Upper lobe of right lung (tissue), 1 donor: ENCODE data around the gene RPL18A. TPM values are rescaled to one million over a fixed set of nuclear protein-coding genes. Genes with fewer than 3 reads are reported as not detected.

ENCODE experiments used
- ATAC-seq: fragments of 200-7000 bp; cut with Tn5 transposase; one replicate; pipeline ENCODE4 v1.9.1; 2020; ENCODE audit warnings: mild to moderate bottlenecking, moderate library complexity
- DNase-seq: peaks from one replicate; pipeline ENCODE4 v3.0.0-alpha.2; 2020
- H3K27ac ChIP-seq: fragments of 200-600 bp; one replicate; pipeline ENCODE4 v1.8.0; 2022
- H3K27me3 ChIP-seq: fragments of 200-600 bp; one replicate; pipeline ENCODE4 v1.8.0; 2022; ENCODE audit warnings: mild to moderate bottlenecking
- H3K36me3 ChIP-seq: fragments of 200-600 bp; one replicate; pipeline ENCODE4 v1.8.0; 2022
- H3K4me1 ChIP-seq: fragments of 200-600 bp; one replicate; pipeline ENCODE4 v1.8.0; 2022
- H3K4me3 ChIP-seq: fragments of 200-600 bp; one replicate; pipeline ENCODE4 v1.8.0; 2022; ENCODE audit warnings: mild to moderate bottlenecking
- H3K9me3 ChIP-seq: fragments of 200-600 bp; one replicate; pipeline ENCODE4 v1.8.0; 2022
- intact Hi-C: fragments of 100-400 bp; cut with DNase I; formaldehyde crosslinking; loops from one replicate; pipeline ENCODE4 v1.11.0; 2022
- total RNA-seq: library from RNA; stranded (reverse); fragmentation: NEBNext Ultra II Directional; extraction: Animal tissue kit (Norgen Biotek cat#: 25700); gene quantifications from one replicate; pipeline ENCODE4 v1.2.1, GENCODE V29; 2021
- TF ChIP-seq, protein P1 (sequence below): fragments of 200-600 bp; IDR thresholded peaks from one replicate; pipeline ENCODE4 v1.8.0; 2022; ENCODE audit warnings: antibody characterized with exemption
- donor health status: DM: no; HTN: yes; CAD: no; lungs with severe emphysema.

RPL18A gene
- total RNA-seq, 1 donor from 2014 or later, result 1,315 TPM

DNA sequence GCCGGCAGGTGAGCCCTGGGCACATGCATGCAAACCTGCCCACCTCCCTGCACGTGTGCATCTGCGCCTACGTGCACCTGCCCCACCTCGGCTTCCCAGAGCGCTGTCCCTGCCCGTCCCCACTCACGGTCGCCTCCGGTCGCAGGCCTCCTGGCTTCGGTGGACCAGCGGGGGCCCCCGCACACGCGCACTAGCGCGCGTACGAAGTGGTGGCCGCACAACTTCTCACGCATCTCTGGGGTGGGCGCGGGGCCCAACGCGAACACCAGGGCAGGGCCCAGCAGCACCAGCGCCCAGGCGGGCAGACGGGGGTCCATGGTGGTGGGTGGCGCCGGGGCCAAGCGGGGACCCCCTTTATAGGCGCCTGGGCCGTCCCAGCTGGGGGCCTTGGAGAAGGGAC lies 38.5 kb upstream of the RPL18A start, which contains the start of gene INSL3:
INSL3 (minus strand) TSS at position 330 of the 400 bp plus-strand sequence; CDS start at position 317, 13 bp downstream.
- TF ChIP-seq, protein P1, sequence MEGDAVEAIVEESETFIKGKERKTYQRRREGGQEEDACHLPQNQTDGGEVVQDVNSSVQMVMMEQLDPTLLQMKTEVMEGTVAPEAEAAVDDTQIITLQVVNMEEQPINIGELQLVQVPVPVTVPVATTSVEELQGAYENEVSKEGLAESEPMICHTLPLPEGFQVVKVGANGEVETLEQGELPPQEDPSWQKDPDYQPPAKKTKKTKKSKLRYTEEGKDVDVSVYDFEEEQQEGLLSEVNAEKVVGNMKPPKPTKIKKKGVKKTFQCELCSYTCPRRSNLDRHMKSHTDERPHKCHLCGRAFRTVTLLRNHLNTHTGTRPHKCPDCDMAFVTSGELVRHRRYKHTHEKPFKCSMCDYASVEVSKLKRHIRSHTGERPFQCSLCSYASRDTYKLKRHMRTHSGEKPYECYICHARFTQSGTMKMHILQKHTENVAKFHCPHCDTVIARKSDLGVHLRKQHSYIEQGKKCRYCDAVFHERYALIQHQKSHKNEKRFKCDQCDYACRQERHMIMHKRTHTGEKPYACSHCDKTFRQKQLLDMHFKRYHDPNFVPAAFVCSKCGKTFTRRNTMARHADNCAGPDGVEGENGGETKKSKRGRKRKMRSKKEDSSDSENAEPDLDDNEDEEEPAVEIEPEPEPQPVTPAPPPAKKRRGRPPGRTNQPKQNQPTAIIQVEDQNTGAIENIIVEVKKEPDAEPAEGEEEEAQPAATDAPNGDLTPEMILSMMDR, result no peak
- DNase-seq (no peak), ATAC-seq (peak; percentile 18)
- Histone ChIP-seq H3K4me1 (no peaks in the 10 kb centered on the region), H3K4me3 (no peak within 1 kb of the TSS), H3K36me3 (no peaks in the 10 kb centered on the region), H3K27ac (no peak within 1 kb of the TSS), H3K9me3 (no peaks in the 10 kb centered on the region), H3K27me3 (peaks cover 6% of the 10 kb centered on the region)
- intact Hi-C loops, result no loop called here

DNA sequence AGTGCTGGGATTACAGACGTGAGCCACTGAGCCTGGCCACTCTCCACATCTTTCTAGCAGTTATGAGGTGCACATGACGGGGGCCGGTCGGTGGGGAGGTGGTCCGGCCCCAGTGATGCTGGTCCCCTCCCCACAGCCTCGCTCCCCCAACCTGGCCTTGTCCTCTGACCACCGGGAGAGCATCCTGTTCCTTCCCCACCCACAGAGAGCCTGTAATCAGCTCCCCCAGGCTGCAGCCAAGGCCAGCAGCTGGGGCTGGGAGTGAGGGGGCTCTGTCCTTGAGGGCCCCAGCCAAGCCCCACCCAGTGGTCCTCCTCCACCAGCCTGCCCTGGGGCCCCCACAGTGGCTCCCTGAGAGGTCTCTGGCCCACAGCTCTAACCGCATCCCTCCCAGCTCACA lies 35.4 kb upstream of the RPL18A start:
- TF ChIP-seq, protein P1, result no peak
- H3K27me3 ChIP-seq, result no peaks in the 10 kb centered on the region
- no peaks in the 10 kb centered on the region for H3K4me1 ChIP-seq
- peak; percentile 35 for ATAC-seq
- no peaks in the 10 kb centered on the region for H3K36me3 ChIP-seq
- no peaks in the 10 kb centered on the region for H3K9me3 ChIP-seq
- intact Hi-C loops, result no loop called here
- H3K27ac ChIP-seq, result no peak overlapping the region
- DNase-seq, result no peak
- H3K4me3 ChIP-seq, result no peak overlapping the region

DNA sequence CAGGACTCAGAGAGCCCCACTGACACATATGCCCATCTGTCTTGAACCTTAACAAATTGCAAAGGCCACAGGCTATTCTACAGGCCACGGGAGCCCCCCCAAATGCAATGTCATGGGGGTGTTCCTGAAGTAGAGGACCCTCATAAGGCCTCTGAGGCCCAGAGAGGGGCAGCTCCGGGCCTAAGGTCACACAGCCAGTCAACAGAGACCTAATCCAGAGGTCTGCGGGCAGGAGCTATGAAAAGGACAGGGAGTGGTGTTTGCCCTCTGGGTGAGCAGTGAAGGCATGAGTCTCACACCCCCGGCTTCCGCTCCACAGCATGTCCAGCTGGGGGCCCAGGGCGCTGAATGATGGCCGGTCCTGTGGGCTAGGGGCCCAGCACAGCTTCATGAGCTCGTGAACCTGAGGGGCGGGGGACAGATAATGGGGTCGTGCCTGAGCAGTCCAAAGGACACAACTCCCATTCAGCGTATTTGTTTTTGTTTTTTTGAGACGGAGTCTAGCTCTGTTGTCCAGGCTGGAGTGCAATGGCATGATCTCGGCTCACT lies 33.1 kb upstream of the RPL18A start:
- DNase-seq (no peak), ATAC-seq (no peak)
- no peaks in the 10 kb centered on the region for H3K4me1 ChIP-seq
- intact Hi-C loops, result no loop called here
- H3K36me3 ChIP-seq, result no peaks in the 10 kb centered on the region
- no peak overlapping the region for H3K4me3 ChIP-seq
- TF ChIP-seq, protein P1, result no peak
- H3K27ac ChIP-seq, result no peak overlapping the region
- H3K27me3 ChIP-seq, result no peaks in the 10 kb centered on the region
- no peaks in the 10 kb centered on the region for H3K9me3 ChIP-seq

DNA sequence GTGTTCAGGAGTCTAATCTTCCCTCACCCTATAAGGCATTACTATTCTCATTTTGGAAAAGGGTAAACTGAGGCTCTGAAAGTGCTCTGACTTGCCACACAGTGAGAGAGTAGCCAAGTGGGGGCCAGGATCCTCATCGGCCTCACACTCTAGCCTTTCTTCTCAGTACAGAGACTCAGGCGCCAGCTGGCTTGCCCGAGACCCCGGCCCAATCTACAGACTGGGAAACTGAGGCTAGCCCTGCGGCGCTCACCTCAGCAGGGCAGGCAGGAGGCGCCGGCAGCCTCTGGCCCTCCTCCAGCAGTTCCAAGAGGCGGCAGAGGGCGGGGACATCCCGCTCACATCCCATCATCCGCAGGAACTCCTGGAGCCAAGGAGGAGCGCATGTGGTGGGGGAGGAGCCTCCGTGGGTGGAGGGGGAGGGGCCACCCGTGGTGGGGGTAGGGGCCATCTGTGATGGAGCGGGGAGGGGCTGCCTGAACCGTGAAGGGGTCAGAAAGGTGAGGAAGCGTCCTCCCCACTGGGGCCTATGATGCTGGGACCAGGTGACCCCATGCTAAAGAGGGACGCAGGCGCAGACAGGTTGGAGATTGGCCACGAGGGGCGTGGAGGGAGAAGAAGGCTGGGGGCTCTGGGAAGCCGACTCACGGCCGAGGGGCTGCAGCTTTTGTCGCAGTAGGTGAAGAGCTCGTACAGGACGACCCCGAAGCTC lies 29.7 kb upstream of the RPL18A start:
- H3K27ac ChIP-seq, result no peak overlapping the region
- ATAC-seq, result peak; percentile 26
- no peak for DNase-seq
- TF ChIP-seq, protein P1, result no peak
- no peaks in the 10 kb centered on the region for H3K9me3 ChIP-seq
- H3K27me3 ChIP-seq, result no peaks in the 10 kb centered on the region
- intact Hi-C loops, result no loop called here
- H3K4me3 ChIP-seq, result no peak overlapping the region
- H3K4me1 ChIP-seq, result no peaks in the 10 kb centered on the region
- no peaks in the 10 kb centered on the region for H3K36me3 ChIP-seq

DNA sequence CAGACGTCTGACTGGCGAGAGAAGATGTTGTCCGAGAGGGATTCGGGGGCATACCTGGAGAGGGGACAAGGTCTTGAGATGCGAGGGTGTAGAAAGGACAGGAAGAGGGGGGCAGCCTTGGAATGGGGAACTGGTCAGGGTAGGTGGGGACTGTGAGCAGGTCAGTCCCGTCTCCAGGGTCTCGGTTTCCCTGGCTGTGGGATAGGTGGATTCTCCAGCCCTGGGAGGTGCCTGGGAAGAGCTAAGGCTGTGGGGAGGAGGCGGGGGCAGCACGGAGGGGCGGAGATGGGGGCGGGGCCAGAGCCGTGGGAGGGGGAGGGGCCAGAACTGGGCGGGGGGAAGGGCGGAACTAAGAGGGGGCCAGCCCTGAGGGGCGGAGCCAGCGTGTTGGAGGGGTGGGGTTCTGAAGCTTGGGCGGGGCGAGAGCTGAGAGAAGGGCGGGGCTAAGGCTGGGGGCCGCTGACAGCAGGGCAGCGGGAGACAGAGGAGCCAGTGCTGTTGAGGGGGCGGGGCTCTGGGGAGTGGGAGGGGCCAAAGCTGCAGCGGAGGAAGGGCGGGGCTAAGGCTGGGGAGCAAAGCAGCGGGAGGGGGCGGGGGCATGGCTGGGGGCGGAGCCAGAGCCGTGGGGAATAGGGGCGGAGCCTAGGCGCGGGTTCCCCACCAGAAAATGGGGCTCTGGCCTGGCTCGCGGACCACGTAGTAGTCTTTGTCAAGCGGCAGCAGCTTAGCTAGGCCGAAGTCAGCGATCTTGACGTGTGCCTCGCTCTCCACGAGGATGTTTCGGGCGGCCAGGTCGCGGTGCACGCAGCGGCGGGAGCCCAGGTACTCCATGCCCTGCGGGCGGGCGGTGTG lies 28.9 kb upstream of the RPL18A start:
- DNase-seq (peak; percentile 69), ATAC-seq (peak; percentile 79)
- no peaks in the 10 kb centered on the region for H3K4me1 ChIP-seq
- intact Hi-C loops, result no loop called here
- no peaks in the 10 kb centered on the region for H3K9me3 ChIP-seq
- H3K27ac ChIP-seq, result no peak overlapping the region
- no peaks in the 10 kb centered on the region for H3K27me3 ChIP-seq
- H3K36me3 ChIP-seq, result no peaks in the 10 kb centered on the region
- no peak overlapping the region for H3K4me3 ChIP-seq
- TF ChIP-seq, protein P1, result no peak
